DMS153 treated with DMSO at 0.1 percent for 48 hours (cell line): ENCODE results near the gene ALK.

Source experiments
- DNase-seq: peaks from one replicate; lab custom pipeline; 2025; ENCODE audit not compliant: unreplicated experiment; lab: John Stamatoyannopoulos, UW

ALK gene

DNA sequence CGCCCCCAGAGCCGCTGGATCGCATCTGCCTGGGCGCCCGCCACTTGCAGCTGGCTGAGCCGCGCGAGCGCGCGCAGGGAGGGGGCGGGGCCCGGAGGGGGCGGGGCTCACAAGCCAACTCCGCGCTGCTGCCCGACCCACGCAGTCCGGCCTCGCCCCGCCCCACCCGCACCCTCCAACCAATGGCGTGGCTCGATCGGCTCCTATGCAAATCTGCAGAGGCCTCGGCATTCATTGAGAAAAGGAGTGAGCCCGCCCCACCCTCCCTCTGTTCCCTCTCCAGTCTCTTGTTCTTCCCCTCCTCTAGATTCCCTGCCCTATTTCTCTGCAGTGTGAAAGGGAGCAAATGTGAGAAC lies at the start of gene ALK:
Gene ALK (minus strand): TSS at position 27 of the 356 bp plus-strand sequence. CDS start 927 bp downstream, outside the sequence.
- DNase-seq: peak; percentile 77

DNA sequence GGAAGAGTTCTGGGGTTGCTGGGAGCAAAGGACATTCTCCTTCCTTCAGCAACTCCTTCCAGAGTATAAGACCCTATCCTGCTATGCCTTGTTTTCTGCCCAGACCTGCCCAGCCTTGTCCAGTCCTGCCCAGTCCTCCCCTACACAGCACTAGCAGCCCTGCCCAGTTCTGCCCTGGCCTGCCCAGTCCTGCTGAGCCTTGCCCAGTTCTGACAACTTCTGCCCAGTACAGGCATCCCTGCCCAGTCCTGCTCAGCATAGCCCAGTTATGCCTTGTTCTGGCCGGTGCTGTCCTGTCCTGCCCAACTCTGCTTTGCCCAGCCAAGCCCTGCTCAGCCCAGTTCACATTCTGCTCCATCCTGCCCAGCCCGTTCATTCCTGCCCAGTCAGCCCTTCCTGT lies 44.9 kb upstream of the ALK start:
- DNase-seq: no peak

DNA sequence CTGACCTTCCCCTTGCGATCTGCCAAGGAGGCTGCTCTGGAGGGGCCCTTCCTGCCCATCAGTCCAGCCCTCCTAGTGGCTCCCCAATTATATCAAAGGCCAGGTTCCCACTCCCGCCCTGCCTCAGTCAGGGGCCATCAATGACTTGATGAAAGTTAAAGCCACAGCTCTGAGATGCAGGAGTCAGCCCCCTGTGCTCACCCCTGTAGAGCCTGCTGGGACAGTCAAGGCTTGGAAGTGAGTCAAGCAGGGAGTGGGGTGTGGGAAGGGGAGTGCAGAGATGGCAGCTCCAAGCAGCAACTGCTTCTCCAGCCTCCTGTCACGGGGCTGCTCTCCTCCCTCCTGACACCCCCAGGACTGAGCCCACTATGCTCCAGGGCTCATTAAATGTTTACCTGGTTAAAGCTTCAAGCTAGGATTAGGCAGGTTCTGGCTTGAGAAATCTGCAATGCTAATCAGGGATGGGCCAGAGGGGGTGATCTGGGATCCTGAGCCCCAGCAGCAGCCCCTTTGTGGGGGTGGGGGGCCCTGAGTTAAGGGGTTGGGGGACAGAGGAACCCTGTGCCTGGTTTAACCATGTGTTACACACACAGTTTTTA lies 42.7 kb upstream of the ALK start:
- DNase-seq: no peak

DNA sequence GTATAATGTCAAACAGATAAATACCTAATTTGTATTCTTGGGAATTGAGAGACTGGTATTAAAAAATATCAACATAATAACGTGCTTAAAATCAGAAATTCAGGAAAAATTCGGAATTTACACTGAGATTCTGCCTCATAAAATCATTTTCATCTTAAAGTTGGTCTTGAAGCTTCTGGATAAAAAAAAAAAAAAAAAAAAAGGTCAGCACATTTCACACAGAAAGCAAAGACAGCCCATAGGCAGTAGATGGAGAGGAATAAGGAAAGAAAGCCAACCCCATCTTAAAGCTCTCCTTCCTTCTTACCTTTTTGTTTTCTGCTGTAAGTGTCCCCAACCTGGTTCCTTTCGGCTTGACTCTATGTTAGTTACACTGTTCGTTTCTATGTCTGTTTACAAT lies 41.5 kb upstream of the ALK start:
- no peak for DNase-seq

DNA sequence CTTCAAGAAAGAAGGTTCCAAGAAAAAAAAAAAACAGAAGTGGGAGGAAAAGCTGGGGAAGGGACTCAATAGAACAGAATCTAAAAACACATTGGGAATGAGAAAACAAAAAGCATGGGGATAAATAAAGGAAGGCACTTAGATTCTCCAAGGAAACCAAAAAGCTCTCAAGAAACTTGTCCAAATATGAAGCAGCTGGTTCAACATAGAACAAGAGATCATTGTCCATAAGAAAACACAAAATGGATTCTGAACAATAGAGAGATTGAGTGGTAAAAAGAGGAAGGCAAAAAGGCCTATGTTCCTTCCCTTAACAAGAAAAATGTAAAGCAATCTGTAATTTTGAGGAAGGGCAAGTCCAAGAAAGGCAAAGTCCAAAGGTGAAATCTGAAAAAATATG lies 32.9 kb upstream of the ALK start:
- no peak for DNase-seq

DNA sequence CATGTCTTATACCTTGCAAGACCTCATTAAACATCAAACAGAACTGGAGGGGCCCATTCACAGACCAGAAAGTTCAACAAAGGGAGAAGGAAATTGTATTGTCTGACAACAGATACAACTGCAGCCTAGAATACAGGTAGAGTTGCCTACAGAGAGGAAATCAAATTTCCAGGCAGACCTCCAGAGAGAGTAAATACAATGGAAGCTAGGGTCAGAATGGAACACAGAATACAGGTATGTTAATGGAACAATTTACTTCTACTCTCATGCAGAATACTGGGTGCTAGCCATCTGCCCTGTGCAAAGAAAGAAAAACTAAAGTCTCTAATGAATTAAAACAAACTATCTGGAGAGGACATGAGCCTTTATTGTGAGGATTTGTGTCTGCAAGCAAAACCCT lies 31.6 kb upstream of the ALK start:
- DNase-seq: no peak

DNA sequence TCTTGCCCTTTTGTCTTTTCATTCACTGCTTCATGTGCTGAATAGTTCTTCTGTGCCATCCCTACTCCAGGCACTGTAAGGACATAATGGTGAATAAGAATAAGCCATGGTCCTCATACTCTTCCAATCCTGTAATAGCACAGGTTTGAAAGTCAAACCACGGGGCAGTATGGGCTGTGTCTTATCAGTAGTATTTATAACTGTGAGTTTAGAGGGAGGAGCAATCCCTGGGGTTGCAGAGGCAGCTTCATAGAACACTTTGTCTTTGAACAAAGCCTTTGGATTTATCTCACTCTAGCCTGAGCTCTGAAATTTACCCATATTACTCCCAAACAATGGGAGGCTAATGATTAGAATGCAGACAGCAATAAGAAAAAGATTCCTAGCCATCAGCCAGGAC lies 30.2 kb upstream of the ALK start:
- DNase-seq: no peak

DNA sequence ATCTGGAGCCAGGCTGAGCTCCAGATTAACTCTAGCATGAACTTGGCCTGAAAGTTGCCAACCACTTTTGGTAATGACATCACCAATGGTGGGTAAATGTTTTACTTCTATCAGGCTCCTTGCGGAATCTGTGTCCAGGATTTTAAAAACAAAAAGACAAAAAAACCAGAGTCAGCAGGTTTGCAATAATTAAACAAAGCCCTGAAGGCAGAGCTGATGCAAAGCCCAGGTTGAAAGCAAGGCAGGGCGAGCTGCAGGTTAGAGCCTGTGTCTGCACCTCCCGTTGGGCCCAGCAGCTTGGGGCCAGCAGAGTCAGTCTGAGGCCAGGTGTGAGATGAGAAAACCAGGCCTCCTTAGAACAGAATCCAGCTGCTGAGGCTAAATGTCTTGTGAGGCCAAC lies 29.1 kb upstream of the ALK start:
- no peak for DNase-seq

DNA sequence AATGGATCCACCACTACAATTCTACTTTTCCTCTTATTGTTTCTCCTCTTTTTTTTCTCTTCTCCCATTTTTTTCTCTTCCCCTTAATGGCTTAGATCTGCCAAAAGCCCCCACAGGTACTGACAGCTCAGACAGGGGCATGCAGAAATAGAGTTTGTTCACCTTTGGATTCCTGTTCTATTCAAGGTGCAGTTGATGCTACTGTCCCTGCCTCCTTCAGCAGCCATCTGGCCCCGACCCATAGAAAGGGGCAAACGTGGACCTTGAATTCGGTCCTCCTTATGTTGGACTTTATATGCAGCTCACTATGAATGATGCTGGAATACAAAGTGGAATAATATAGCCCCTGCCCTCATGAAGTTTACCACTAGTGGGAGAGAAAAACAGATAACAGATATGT lies 27.7 kb upstream of the ALK start:
- DNase-seq: no peak

DNA sequence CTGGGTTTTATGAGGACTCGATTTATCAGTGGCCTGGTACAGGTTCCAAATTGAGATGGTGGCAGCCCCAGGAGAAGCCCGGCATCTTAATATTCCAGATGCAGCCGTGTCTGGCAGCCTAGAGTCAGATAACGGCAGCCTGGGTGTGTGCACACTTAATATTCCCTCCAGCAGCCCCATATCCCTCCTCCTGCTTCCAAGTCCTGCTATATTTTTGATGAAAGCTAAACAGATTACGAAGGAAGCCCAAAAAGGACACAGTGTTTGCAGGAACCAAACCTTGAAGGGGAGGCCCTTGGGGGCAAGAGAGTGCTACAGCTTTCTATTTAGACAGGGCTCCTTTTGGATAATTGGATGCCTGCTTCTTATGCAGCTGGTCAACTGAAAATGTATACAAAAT lies 25.1 kb upstream of the ALK start:
- no peak for DNase-seq

DNA sequence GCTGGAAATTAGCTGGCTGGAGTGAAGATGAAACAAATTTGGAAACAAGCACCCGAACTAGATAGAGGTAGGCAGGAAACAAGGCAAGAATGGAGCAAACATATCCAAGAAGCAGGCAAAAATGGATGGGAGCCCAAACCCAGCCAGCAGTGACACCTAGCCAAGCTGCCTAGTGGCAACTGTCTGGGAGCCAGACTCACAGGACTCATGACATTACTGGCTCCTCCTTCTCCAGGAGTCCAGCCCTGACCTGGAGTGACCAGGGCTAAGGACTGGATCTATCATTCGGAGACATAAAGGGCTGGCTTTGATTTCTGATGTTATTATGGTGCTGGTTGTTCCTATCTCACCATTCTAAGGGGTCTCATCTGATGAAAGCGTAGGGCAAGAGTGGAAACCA lies 21.3 kb upstream of the ALK start:
- no peak for DNase-seq

DNA sequence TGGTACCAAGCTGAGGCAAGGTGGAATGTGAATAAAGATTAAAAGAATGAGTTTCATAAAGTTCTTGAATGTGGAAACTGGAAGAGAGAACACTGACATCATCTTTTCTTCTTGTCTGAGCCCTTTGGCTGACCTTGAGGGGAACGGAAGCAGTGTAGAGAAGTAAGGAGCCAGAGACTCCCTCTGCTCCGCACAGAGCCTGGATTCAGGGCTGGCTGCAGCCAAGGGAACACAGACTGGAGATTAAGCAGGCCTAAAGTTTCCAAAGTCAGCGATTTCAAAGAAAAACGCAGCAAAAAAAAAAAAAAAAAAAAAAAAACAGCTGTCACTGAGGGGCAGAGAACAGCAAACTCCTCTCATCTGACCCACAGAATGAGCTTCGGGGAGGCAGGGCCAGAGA lies 19.3 kb upstream of the ALK start:
- DNase-seq: no peak

DNA sequence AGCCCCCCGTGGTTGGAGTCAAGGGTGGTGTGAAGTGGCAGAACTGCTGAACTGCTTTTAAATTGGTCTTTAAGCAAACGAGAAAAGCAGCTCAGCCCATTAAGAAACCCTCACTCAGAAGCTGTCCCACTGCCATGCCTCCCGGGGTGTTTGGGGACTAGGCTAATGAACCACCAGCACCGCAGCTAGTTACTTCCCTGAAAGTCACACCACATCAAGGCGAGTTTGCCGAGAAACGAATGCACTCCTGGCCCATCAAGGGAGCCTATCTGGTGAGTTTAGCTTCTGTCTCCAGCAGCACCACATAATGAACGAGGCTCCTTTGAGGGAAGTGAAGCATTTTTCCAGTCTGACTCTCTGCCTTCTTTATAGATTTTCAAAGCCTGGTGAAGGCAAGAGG lies 14.6 kb upstream of the ALK start:
- DNase-seq: no peak

DNA sequence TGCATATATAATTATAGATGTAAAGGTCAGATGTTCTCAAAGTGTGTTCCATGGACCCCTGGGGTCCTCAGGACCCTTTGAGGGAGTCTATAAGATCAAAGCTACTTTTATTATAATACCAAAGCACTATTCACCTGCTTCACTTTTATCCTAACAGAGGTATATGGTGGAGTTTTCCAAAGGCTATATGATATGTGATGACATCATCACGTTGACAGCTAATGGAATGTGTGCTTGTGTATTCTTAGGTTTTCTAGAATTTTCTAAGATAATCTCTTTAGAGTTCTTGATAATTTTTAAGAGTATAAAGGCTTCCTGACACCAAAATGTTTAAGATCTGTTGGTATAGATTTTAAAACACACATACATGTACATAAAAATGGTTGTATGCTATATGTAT lies 10.4 kb upstream of the ALK start:
- DNase-seq: no peak

DNA sequence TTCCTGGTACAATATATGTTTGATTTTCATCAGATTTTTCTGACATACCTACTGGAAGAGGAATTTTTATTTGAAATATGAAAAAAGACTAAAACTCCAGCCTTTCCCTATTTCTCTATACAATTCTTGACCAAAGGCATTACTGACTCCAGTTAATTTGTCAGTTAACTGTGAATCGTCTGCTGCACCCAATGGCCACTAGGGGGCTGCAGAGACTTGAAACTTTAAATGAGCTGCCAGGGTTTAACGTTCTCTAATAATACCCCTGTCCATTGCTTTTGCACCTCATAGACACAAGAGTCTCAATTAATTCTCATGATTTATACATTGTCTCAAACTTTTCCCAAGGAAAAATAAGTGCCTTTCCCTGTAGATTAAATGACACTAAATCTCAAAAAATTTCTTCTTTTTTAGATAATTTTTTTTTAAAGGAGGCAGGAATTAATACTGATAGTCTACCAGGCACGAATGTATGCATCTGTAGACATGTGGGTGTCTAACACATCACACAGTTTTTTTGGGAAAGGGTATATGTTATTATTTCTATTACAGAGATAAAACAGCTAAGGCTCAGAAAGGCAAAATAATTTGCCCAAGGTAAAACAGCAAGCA lies 1.8 kb upstream of the ALK start:
- peak; percentile 18 for DNase-seq

DNA sequence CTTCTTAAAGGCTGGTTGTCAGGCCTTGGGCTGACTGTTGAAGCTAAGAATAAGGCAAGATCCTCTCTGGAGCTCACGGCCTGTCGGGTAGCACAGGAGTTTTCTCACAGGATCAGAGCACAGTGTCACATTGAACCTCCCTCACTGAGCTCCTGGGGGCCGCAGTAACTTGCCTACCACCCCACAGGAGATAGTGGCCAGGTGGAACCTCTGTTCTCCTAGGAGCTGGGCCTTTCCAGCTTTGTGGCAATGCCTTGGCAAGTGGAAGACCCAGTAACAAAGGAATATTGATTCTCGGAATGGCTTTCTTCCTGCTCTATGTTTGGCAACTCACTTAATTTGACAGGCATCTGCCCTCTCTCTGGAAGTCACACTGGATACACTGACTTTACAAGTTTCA lies 1.2 kb upstream of the ALK start:
- DNase-seq: no peak

DNA sequence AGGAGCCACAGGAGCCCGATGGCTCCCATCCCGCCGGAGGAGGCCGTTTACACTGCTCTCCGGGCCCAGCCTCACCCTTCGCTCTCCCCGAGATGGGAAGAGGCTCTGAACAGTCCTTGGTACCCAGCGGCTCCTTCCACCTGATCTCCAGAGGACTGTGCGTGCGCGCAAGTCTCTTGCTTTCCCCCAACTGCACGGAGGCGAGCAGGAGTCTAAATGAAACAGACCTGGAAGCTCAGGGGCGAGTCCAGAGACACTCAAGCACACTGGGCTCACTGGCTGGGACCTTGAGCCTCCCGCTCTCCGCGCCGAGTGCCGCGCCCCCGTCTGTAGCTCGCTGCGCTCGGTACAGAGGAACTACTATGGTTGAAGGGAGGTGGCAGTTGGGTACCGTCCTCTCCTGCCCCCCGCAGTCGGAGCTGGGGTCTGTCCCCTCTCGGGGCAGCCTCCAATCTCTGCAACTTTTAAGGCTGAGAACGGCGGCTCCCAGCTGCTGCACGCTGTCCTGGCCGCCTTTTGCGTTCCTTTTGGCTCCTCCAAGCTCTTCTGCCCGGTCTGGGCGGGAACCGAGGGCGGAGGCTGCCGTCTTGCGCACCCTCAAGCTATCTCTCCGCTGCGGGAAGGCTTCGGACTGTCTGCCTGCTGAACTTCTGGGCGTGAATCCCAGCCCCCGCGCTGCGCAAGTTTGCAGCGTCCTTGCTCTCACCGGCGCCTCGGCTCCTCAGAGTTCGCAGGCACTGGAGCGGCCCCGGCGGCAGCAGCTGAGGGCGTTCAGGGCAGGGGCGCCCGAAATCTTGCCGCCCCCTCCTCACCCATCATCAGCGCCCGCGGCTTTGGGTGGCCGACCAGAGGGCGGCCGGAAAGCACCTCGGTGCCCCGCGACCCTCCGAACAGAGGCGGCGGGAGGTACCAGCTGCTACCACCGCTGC lies 491 bp downstream of the ALK start:
- no peak for DNase-seq

DNA sequence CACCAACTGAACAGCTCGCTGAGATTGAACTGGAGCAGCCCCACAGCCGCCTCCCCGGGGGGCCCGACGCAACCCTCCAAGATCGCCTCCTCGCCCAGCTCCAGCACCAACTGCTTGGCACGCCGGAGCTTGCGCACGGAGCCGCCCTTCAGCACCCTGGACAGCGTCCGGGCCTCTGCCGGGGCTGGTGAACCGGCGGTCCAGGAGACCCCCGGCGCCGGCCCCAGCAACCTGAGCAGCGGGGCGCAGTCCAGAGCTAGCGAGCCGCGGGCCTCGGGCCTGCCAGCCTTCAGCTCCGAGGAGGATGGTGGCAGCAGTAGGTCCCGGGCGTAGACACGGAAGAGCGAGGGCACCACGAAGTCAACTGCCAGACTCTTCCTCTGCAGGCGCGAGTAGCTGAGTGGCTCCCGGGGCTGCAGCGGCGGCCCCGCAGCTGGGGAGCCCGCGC lies 1.2 kb downstream of the ALK start:
- DNase-seq: no peak

DNA sequence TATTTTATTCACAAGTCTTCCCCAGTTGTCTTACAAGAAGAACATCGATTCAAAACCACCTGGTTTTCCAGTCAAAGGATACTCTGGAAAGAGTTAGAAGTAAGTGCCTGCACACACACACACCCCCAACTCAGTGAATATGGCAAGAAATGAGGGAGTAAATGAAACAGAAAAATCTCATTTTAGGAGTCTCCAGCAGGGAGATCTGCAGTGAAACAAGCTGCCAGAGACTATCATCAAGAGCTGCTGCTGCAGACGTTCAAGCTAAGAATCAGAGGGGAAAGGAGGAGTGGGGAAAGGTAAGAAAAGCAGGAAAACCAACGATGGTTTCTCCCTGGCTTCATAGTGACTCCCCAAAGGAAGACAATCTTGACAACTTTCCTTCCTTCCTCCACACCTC lies 2.4 kb downstream of the ALK start:
- no peak for DNase-seq

DNA sequence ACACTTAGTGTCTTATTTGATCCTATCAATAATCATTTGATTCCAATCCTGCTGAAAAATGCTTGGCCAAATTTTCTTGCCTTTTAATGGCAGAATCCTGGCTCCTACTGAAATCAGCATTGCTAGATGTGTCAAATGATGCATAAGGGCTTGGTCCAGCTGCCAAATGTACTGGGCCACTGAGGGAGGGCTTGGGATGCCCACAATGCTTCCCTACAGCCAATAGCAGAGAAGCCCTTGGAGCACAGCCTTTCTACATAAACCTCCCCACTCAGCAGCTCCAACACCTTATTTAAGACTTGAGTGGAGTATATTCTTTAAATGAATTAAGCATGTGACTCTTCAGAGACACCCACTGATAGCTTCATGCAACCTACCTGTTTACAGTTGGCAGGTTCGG lies 3.6 kb downstream of the ALK start:
- no peak for DNase-seq

DNA sequence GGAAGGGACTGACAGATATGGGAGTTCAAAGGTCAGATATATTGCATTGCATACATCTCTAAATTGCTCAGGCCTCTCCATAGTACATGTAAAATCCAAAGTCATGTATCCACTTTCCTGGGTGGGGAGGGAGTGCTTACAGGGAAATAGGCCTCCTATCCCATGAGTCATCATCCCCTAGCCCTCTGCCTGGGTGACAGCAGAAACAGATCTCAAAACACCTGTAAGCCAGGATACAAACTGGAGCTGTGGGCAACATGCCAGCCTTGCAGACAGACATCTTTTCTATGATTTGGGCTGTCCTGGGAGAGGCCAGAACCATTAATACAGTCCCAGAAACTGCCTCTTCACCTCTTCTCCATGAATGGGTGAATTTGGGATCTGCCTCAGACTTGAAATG lies 4.8 kb downstream of the ALK start:
- no peak for DNase-seq

DNA sequence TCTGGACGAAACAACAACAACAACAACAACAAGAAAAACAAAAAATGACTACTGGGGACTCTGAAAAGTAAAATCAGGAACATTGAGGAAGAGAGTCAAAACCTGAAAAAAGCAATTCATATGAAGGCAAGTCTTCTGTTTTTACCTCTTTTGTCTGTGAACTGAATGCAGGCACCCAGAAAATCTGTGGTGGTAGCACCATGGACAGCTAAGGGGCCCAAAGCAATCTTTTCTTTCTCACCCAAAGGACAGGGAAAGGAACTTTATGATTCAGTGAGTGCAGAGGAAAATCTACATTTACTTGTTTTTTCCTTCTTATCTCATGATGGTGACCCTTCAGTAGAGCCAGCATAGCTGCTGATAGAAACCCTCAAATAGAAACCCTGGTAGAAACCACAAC lies 10.4 kb downstream of the ALK start:
- no peak for DNase-seq
